Brain microvascular endothelial cell (primary cell): ENCODE measurements around the gene TECPR1.
A peak's percentile ranks its signal among the peaks of the same experiment; 100 is the strongest.

ENCODE experiments used
- DNase-seq: peaks from one replicate; pipeline ENCODE4 v3.0.0-alpha.2; 2020
- H3K27ac ChIP-seq: fragments of 250-450 bp; sonication (Bioruptor Pico); 2 replicates; pipeline ENCODE4 v1.5.1; 2020; ENCODE audit warnings: mild to moderate bottlenecking, moderate library complexity
- H3K27me3 ChIP-seq: fragments of 250-450 bp; sonication (Bioruptor Pico); replicated peaks from 2 replicates; pipeline ENCODE4 v1.5.1; 2020; ENCODE audit warnings: mild to moderate bottlenecking
- H3K36me3 ChIP-seq: fragments of 250-450 bp; sonication (Bioruptor Pico); replicated peaks from 2 replicates; pipeline ENCODE4 v1.5.1; 2020; ENCODE audit warnings: mild to moderate bottlenecking
- H3K4me3 ChIP-seq: 2 replicates; pipeline ENCODE4 v1.5.1; 2011; ENCODE audit warnings: low read depth, mild to moderate bottlenecking, control low read depth, low read length, moderate library complexity
- CTCF ChIP-seq: IDR thresholded peaks from 2 replicates; pipeline ENCODE4 v1.5.1; 2011; ENCODE audit warnings: low read depth, mild to moderate bottlenecking, moderate library complexity, low read length, control low read depth, inconsistent platforms; ENCODE audit errors: missing control alignments
- in situ Hi-C: cut with HindIII; loops from 2 replicates; pipeline ENCODE4 v1.10.0; 2017; ENCODE audit warnings: low sequenced_read_pairs, low pct_ligation_motif_present

The TECPR1 gene

DNA sequence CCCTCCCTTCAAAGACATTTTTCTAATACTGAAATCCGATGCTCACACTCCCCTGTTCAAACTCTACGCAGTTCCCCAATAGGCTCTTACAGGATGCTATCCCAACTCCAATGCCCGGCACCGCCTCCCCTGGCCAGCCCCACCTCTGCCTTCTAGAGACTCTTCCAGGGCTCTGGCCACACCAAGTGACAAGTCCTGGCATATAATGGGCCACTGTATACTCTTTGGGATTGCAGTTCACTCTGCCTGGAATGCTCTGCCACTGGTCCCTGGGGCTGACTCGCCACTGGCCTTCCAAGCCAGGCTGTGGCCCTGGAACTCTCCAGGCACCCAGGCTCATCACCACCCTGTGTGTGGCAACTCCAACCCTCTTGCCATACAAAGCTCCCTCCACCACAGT is 26.4 kb upstream of the TECPR1 start:
- Histone ChIP-seq H3K36me3 (no peaks in the 10 kb centered on the region), H3K27me3 (no peaks in the 10 kb centered on the region), H3K27ac (no peak overlapping the region), H3K4me3 (no peak overlapping the region)
- no peak for DNase-seq
- in situ Hi-C loops: loop anchor here (25.0 kb wide), 1 partner anchor 584 kb away; the partner anchor contains the start of gene TMEM130
- no peak for TF ChIP-seq CTCF

DNA sequence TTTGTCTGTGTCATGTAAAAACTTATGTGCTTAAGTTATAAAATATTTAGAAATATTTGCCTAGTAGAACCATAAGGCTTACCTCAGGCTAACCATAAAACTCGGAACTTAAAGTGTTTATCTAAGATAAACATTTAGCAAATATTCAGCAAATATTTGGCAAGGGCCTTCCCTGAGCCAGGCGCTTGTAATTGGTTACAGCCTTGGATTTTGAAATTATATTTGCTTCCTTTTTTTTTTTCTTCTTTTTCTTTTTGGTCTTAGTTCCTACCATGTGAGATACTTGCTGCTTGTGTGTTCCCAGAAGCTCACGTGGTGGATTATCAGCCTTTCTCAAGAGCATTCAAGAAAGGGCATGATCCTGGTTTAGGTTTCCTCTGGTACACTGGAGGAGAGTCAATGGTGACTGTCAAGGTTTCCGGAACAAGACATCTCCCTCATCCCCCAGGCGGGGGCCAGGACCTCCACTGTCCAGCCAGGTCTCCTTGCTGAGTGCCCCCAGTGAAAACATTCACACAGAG is 24.3 kb upstream of the TECPR1 start:
- H3K36me3 ChIP-seq: no peaks in the 10 kb centered on the region
- no peak overlapping the region for H3K27ac ChIP-seq
- in situ Hi-C loops: loop anchor here (25.0 kb wide), 1 partner anchor 586 kb away; the partner anchor contains the start of gene TMEM130
- no peak overlapping the region for H3K4me3 ChIP-seq
- DNase-seq: no peak
- TF ChIP-seq CTCF: no peak
- no peaks in the 10 kb centered on the region for H3K27me3 ChIP-seq

GRCh38 chr7:98267303-98267702 is 15.3 kb upstream of the TECPR1 start:
- no peak for TF ChIP-seq CTCF
- DNase-seq: no peak
- no peaks in the 10 kb centered on the region for H3K27me3 ChIP-seq
- in situ Hi-C loops: no loop called here
- no peak overlapping the region for H3K4me3 ChIP-seq
- no peaks in the 10 kb centered on the region for H3K36me3 ChIP-seq
- no peak overlapping the region for H3K27ac ChIP-seq

GRCh38 chr7:98266840-98267239 is 14.8 kb upstream of the TECPR1 start:
- H3K36me3 ChIP-seq: no peaks in the 10 kb centered on the region
- no peaks in the 10 kb centered on the region for H3K27me3 ChIP-seq
- in situ Hi-C loops: no loop called here
- no peak for DNase-seq
- no peak overlapping the region for H3K4me3 ChIP-seq
- peak; percentile 58 for TF ChIP-seq CTCF
- H3K27ac ChIP-seq: no peak overlapping the region

DNA sequence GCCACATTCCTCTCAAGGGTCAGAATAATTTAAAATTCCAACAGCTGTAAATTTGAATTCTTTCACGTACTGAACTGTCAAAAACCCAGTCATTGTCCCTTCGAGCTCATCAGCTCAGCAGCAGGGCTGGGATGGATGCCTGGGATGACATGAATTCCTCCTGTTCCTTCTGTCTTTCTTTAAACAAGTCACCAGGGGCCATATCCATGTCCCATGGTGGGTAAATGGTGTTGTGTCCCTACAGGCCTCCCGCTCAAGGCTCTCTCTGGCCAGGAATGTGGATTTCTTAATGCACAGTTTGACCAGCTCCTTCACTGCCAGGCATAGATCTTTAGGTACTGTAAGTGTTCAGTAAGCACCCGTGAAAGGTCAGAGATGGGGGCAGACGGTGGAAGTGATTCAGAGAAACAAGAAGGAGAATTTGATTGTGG is 13.8 kb upstream of the TECPR1 start:
- H3K27ac ChIP-seq: peak overlapping the region; percentile 53
- H3K36me3 ChIP-seq: no peaks in the 10 kb centered on the region
- no peak for TF ChIP-seq CTCF
- H3K4me3 ChIP-seq: no peak overlapping the region
- peak; percentile 66 for DNase-seq
- in situ Hi-C loops: no loop called here
- no peaks in the 10 kb centered on the region for H3K27me3 ChIP-seq

DNA sequence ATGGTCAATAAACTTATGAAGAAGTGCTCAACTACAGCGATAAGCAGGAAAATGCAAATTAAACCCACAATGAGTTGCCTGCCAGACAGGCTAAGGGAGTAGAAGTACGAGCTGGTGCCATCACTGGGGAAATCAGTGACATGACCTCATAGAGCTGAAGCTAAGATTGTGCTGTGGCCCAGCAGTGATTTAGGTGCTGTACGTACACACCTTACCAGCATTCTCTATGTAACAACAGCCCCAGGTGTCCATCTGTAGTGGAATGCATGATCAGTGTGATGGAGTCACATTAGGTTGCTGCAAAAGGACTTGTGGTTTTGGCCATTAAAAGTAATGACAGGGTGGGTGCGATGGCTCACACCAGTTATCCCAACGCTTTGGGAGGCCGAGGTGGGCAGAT is 5.7 kb upstream of the TECPR1 start:
- DNase-seq: no peak
- Histone ChIP-seq H3K27ac (no peak overlapping the region), H3K36me3 (peaks cover 6% of the 10 kb centered on the region), H3K4me3 (no peak overlapping the region), H3K27me3 (no peaks in the 10 kb centered on the region)
- no peak for TF ChIP-seq CTCF
- in situ Hi-C loops: no loop called here
